ENCODE measurements around the gene VASH1. TPM values are rescaled to one million over a fixed set of nuclear protein-coding genes. Genes with fewer than 3 reads are reported as not detected.
A peak's percentile ranks its signal among the peaks of the same experiment; 100 is the strongest.

Gene VASH1
- total and polyA plus RNA-seq, 2 of the 13 experiments (the other 11 are each of a cell fraction or from before 2014, with no cell fraction given): 0.11 to 0.24 TPM

DNA sequence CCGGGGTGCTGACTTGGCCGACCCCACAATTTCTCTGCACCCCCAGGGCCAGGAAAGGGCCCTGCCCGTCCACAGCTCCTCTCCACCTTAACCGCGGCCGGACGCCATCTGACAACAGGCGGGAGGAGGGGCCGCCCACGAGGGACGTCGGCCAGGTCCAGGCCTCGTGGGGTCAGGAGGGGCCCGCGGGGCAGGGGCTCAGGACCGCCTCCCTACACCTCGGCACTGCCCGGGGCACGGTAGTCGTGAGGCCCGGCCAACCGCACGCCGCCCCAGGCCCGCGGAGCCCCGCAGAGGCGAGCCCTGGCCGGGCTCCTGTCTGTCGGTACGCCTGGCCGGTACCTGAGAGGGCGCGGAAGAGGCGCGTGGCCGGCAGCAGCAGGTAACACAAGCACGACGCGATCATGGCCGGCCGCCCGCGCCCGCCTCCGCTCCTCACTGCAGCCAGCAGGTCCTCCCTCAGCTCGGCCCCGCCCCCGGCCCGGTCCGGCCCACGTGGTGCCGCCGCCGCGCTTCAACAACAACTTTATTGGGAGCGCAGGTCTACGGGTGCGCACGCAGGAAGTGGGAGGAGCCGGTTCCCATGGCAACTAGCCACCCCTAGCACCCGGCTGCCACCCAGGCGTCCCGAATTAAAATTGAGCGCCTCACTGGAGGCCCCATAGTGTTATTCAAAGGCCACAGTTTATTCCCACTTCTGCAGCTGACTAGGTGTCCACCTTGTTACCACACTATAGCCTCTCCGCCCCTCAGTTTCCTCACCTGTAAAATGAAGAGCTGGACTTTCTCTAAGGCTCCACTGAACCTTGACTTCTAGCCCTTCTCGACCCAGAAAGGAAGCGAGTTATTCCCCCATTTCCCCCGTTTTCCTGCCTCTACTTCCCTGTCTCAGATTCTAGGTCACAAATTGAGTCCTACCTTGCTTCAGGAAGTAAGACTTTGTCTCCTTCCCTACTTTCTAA, 51.4 kb downstream of the VASH1 start, which contains the start of gene ANGEL1 (continued):
- TF ChIP-seq, protein P1, sequence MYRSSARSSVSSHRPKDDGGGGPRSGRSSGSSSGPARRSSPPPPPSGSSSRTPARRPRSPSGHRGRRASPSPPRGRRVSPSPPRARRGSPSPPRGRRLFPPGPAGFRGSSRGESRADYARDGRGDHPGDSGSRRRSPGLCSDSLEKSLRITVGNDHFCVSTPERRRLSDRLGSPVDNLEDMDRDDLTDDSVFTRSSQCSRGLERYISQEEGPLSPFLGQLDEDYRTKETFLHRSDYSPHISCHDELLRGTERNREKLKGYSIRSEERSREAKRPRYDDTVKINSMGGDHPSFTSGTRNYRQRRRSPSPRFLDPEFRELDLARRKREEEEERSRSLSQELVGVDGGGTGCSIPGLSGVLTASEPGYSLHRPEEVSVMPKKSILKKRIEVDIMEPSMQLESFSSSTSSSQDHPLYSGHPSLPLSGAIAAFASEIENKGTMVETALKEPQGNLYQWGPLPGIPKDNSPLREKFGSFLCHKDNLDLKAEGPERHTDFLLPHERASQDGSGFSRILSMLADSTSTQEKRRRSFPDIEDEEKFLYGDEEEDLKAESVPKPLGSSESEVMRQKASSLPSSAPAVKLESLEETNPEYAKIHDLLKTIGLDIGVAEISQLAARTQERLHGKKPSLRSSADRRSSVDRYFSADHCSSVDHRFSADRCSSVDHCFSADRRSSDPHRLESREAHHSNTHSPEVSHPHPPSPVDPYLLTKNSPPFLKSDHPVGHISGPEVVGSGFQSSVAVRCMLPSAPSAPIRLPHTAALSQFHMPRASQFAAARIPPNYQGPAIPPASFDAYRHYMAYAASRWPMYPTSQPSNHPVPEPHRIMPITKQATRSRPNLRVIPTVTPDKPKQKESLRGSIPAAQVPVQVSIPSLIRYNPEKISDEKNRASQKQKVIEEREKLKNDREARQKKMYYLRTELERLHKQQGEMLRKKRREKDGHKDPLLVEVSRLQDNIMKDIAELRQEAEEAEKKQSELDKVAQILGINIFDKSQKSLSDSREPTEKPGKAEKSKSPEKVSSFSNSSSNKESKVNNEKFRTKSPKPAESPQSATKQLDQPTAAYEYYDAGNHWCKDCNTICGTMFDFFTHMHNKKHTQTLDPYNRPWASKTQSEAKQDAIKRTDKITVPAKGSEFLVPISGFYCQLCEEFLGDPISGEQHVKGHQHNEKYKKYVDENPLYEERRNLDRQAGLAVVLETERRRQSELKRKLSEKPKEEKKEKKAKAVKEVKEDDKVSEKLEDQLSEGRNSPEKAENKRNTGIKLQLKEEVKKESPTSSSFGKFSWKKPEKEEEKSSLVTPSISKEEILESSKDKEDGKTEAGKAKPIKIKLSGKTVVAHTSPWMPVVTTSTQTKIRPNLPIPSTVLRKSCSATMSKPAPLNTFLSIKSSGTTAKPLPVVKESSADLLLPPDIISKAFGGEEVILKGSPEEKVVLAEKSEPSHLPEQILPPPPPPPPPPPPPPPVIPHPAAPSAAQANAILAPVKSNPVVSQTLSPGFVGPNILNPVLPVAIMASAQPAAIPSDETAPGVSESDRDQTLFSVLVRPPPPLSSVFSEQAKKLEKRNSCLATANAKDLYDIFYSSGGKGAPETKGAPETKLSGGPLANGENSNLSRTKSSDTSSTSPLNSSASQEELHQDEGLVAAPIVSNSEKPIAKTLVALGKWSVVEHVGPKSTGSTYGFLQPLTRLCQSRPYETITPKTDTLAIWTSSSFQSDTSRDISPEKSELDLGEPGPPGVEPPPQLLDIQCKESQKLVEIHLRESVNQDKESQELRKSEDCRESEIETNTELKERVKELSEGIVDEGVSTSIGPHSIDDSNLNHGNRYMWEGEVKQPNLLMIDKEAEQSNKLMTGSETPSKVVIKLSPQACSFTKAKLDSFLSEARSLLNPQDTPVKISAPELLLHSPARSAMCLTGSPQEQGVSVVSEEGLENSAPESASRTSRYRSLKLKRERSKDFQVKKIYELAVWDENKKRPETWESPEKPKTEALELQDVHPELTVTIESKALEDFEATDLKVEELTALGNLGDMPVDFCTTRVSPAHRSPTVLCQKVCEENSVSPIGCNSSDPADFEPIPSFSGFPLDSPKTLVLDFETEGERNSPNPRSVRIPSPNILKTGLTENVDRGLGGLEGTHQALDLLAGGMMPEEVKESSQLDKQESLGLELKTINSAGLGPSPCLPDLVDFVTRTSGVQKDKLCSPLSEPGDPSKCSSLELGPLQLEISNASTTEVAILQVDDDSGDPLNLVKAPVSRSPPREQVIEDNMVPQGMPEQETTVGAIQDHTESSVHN (CRISPR knock-in tag; IDR thresholded peaks at IDR 0.05): no peak
- TF ChIP-seq, protein P2, sequence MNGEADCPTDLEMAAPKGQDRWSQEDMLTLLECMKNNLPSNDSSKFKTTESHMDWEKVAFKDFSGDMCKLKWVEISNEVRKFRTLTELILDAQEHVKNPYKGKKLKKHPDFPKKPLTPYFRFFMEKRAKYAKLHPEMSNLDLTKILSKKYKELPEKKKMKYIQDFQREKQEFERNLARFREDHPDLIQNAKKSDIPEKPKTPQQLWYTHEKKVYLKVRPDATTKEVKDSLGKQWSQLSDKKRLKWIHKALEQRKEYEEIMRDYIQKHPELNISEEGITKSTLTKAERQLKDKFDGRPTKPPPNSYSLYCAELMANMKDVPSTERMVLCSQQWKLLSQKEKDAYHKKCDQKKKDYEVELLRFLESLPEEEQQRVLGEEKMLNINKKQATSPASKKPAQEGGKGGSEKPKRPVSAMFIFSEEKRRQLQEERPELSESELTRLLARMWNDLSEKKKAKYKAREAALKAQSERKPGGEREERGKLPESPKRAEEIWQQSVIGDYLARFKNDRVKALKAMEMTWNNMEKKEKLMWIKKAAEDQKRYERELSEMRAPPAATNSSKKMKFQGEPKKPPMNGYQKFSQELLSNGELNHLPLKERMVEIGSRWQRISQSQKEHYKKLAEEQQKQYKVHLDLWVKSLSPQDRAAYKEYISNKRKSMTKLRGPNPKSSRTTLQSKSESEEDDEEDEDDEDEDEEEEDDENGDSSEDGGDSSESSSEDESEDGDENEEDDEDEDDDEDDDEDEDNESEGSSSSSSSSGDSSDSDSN (CRISPR knock-in tag; IDR thresholded peaks at IDR 0.05): peak; percentile 81
- TF ChIP-seq ZNF17 (CRISPR knock-in tag; IDR thresholded peaks at IDR 0.05) (no peak), ZNF614 (CRISPR knock-in tag; IDR thresholded peaks at IDR 0.05; ENCODE audit: borderline replicate concordance) (peak; percentile 62; the same call in 1 of the 2 replicates), AGO2 (optimal IDR thresholded peaks at IDR 0.05; ENCODE audit: low read depth, low read length) (peak; percentile 82), CCDC6 (CRISPR knock-in tag; IDR thresholded peaks at IDR 0.05) (peak; percentile 94), SUZ12 (IDR thresholded peaks at IDR 0.05; ENCODE audit: low read depth, low read length) (no peak), SP4 (CRISPR knock-in tag; IDR thresholded peaks at IDR 0.05) (peak; percentile 93), TRIM24 (CRISPR knock-in tag; IDR thresholded peaks at IDR 0.05) (no peak), HNF4G (IDR thresholded peaks at IDR 0.05; ENCODE audit: borderline replicate concordance, low read depth, low read length) (0 out of 2 replicates have a peak, but pooled peaks have one; percentile 41), HNF4G (CRISPR knock-in tag; IDR thresholded peaks at IDR 0.05; ENCODE audit: borderline replicate concordance, low read depth) (no peak; the same call in 1 of the 2 replicates), ZNF33B (CRISPR knock-in tag; IDR thresholded peaks at IDR 0.05) (no peak), PTBP1 (IDR thresholded peaks at IDR 0.05; ENCODE audit: low read depth, low read length, poor library complexity, severe bottlenecking) (no peak), TERF1 (CRISPR knock-in tag; IDR thresholded peaks at IDR 0.05) (no peak)
